Measurements from ENCODE around the gene HDAC4.

Gene HDAC4

GRCh38 chr2:239246723-239247122 is 154.1 kb downstream of the HDAC4 start:
- DNase-seq: no peak

DNA sequence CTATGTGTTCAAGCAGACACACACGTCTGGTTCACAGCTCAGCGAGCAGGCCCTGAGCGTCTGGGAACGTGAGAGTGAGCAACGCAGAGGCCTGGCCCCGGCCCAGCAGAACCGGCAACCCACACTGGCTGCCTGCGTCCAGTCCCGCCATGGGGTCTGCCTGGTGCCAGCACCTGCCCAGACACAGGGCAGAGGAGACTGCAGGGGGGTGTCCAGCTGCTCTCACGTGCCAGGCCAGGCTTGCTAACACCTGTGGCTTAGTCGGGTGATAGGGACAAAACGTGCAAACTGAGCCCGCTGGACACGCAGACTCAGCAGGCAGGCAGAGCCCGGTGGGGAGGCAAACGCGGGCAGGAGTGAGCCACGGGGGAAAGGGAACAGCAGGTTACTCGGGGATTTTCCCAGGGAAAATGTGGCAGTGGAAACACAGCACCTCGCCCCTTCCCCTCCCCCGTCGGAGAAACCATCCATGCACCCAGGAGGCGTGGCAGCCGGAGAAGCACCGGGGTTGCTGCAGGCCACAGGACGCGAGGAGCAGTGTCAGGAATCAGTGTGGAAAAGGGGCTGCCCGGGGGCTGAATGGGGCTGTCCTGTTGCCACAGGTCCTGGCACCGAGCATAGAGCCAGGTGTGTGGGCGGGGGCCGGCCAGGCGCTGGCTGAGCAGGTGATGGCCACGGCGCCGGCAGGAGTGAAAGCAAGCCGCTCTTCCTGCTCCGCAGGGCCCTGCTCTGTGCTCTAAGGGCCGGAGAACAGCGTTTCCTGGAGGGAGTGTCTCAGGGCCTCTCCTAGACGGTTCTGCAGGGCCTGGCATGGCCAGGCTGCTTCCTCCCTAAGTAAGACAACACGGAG is 154.7 kb downstream of the HDAC4 start:
- DNase-seq: no peak

DNA sequence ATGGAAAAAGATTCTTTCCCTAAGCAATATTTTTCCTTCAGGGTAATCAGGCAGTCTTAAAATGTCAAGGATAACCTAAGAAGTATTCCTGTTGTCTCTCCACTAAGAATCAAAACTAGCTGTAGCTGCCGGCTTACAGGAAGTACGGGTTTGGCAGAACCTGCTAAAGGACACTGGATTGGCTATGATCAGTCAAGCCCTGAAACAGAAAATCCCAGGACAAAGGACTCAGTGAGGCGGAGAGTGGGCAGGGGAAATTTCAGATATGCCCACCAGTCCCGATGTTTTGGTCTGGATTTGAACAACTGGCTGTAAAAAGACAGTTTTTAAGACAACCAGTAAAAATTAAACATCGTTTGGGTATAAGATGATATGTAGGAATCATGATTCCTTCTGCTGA is 155.7 kb downstream of the HDAC4 start:
- DNase-seq: no peak

DNA sequence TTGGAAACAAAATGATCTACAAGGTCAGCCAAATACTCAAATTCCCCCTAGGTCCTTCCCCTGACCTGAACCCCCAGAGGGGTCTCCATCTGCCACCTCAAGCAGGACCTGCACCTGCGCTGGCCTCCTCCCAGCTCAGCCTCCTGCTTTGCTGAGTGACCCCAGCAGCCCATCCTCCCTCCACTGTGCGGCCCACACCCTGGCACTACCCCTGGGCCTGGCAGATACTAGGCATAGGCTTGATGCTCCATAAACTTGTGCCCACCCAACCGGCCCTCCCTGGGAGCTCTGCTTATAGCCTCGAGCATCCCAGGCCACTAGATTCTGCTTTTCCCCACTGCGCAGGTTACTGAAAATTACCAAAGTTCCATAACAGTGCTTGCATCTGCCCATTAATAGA is 156.2 kb downstream of the HDAC4 start:
- no peak for DNase-seq

- DNase-seq: no peak
These were observed 159.3 kb downstream of the HDAC4 start for GRCh38 chr2:239241431-239241960.

GRCh38 chr2:239240414-239240881 is 160.4 kb downstream of the HDAC4 start:
- no peak for DNase-seq

DNA sequence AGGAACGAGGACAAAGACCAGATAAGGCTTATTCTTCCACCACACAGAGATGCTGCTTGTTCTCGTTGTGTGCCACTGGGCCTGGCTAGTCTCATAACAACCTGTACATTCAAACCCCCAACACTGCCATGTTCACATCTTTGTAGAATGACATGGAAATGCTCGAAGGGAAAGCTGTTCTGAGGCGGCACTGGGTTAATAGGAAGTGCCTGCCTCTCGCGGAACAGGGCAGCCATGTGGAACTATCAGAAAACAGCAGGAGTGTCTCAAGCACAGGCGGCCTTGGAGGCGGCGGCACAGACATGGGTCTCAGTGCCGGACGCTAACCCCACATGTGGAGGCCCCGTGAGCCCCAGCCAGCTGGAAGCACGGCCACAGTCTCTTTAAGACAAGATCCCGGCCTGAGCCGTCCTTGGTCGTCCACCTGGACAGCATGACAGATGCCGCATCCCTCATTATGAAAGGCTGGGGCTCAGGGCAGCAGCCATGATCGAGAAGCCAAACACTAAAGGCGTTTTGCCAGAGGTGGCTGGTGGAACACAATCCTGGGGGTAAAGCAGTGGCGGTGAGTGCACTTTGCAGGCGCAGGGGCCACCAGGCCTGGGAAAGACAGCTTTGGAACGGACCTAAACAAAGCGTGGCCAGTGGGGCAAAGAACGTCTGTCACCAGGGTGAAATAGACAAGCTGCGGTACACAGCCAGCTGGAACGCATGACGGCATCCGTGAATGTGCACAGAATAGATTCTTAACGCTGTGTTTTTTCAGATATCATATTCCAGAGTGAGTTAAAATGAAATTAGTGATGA is 161.0 kb downstream of the HDAC4 start:
- no peak for DNase-seq

DNA sequence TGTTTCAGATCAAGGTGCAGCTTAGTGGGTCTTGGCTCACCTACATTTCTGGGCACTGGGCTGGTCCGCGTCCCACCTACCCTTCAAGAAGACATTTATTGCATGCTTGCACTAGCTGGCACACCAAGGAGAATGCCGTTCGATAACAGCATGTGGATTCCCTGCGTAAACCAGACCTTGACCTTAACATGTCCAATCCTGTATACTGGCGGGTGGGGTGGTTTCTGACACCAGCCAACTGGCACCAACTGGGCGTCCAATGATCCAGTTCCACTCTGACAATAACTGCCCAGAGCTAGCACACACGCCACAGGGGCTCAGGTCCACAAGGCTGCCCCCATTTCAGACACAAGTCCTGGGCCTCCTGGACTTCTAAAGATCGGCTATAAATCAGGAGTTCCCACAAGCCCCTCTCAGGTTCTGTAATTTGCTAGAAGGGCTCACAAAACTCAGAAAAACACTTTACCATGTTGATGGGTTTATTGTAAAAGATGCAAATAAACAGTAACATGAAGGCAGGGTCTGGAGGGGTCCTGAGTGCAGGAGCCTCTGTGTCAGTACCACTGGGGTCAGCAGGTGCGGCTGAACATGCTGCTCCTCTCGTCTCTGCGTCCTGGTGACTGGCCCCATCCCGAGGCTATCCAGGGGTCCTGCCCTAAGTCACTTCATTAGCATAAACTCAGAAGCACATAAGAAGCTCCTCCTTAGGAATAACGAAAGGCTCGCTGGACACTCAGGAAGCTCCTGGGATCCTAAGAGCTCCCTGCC is 161.8 kb downstream of the HDAC4 start:
- no peak for DNase-seq

GRCh38 chr2:239238381-239238780 is 162.4 kb downstream of the HDAC4 start:
- DNase-seq: no peak

DNA sequence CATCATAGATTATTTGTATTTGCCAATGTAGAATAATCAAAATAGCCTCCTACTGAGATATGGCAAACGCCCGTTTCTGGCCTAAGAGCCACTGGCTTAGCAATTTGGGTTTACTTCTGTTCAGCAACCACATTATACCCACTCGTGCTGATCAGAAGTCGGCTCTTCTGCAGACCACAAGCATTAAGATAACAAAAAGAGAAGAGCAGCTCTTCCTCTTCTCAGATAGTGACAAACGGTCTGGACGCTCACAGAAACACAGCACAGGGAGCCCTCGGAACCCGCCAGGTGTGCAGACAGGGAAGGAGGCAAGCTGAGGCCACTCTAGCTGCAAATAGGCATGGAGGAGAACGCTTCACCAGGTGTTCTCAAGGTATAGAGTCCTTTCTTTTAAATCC is 164.0 kb downstream of the HDAC4 start:
- no peak for DNase-seq

DNA sequence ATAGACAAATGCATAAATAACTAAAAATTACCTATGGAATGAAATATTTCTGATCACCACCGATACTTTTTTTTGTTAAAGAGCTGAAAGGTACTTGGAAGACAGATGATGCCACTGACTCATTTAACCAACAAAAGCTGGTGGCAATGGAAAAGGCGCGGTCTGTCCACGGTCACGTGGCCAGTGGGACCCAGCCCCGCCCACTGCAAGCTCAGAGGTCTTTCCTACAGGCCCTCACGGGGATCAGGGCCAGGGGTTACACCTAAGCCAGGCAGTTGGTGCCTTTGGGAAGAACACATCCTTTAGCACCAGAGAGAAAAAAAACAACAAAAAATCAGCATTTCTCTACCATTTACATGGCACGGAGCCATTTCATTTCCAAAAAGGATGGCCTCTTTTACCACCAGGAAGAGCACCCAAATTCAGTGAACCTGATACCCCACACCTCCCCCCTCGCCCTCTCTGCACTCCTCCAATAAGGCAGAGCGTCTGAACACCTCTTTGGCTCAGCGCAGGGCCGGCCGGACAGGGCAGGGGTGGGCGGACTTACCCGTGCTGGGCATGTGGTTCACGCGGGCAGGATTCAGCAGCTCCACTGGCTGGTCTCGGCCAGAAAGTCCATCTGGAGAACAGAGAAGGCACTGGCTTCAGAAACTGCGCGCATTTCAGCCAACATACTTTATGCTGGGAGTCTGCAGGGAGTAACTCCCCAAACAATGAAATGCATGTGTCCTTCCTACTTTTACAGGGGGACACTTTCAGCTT is 164.6 kb downstream of the HDAC4 start:
- DNase-seq: no peak

DNA sequence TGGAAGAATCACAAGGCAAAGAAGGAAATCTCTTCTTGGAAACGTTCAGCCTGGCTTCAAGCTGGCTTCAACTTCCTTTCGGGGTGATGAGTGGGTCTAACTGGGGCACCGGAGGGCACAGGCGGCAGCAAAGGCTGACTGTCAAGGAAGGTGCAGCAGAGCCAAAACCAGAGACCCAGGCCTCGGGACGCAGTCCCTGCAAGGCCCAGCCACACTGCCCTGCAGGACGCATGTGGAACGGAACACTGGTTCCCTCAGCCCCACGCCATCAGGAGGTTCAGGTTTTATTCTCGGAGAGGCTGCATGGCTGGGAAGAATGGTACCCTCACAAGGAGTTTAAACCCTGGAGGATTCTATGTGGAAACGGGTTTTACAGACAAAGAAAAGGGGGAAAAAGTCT is 165.5 kb downstream of the HDAC4 start:
- no peak for DNase-seq

DNA sequence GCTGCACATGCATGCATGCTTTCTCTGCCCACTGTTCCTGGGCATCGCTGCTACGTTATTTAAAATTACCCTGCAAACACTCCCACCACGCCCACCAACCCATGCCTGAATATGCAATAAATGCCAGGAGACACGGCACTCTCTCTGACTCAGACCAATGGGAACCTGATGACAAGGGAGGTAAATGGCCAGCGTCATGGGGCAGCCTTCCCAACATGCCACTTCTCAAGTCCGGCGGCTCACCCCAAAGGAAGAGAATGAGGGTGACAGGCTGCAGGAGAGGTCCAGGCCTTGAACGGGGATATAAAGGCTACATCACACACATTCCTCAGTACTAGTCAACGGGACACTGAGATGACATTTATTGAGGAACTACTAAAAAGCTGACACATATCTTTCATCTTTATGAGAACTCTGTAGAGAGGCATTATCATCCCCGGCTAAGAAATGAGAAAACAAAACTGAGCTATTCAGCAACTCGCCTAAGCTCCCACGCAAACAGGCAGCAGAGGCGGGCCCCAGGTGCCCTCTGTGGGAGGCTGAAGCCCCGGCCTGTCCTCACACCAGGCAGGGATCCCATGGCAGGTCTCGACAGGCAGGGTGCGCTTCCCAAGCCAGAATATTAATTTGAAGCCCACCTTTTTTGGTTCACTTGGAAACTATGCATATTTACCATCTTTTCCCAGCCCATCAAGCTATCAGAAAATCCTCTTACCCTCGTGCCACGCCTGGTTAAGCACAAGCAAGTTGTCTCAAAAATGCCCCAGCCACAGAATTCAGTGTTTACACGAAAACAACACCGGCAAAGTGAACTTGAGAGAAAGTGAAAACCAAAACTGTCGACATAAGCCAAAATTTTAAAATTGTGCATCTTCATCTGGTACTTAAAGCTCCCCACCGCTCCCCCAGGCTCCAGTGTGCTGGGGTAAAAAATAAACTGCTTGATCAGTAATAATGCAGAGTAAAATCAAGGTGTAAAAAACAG is 166.3 kb downstream of the HDAC4 start:
- no peak for DNase-seq

- DNase-seq: no peak
These were observed 167.2 kb downstream of the HDAC4 start for GRCh38 chr2:239233576-239233975.

DNA sequence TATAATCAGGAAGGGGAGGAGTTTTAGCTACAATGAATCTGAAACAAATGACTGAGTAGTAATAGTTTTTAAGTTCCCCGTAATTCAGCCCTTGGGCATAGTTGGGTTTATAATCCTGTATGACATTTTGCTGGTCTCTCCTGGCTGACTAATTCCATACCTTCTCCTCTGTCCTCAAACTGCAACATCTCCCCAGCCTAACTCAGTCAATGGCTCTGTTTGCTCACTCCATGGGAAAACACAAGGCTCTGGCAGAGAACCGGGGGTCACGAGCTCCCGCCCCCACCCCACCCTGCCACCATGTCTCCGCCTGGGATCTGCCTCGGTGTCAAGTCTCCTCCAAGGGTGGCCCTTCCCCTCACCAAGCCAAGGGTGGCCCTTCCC is 168.6 kb downstream of the HDAC4 start:
- DNase-seq: no peak

GRCh38 chr2:239231231-239232194 is 169.3 kb downstream of the HDAC4 start:
- DNase-seq: no peak

- no peak for DNase-seq
These were observed 170.3 kb downstream of the HDAC4 start for GRCh38 chr2:239230318-239231052.

DNA sequence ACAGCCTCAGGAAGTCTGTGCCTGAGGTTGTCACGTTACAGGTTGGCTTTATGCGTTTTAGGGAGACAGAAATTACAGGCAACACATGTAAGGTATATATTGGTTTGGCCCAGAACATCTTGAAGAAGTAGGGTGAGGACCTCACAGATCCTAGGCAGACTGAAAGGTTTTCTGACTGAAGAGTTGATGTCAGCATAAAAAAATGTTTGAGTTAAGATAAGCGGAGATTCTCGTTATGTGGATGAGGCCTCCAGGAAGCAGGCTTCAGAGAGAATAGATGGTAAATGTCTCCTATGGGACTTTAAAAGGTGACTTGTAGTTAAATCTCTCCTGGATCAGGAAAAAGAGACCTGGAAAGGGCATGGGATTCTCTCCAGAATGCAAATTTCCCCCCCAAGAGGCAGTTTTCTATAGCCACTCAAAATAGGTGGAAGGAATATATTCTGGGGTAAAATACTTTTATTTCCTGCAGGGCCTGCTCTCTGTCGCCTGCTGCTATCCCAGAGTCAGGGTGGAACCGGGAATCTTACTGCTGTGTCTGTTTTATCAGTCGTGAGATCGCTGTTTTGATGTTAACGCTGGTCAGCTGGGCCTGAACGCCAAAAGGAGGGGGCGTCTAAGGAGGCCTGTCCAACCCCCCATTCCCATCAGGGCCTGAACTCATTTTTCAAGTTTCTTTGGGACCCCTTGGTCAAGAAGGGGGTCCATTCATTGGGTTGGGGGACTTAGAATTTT is 171.1 kb downstream of the HDAC4 start:
- DNase-seq: no peak

Data from activated gamma-delta T cell treated with Interleukin-2 at 50 U/mL for 16 hours (primary cell).